GM18507 (cell line): ENCODE results near the gene TMEM108.

Experiments
- DNase-seq: peaks from one replicate; pipeline ENCODE4 v3.0.0; 2011; ENCODE audit warnings: low read depth; ENCODE audit not compliant: insufficient read length; ENCODE audit errors: extremely low spot score
- FAIRE-seq: peaks from 2 replicates; lab custom pipeline; 2011; peaks lifted over from hg19 to GRCh38; lab: Jason Lieb, UNC

The TMEM108 gene

GRCh38 chr3:133393691-133394474, 355.7 kb downstream of the TMEM108 start:
- FAIRE-seq (no peak), DNase-seq (no peak)

GRCh38 chr3:133394561-133395311, 356.5 kb downstream of the TMEM108 start:
- no peak for DNase-seq
- FAIRE-seq = no peak

GRCh38 chr3:133396906-133397305, 358.7 kb downstream of the TMEM108 start:
- FAIRE-seq = no peak
- no peak for DNase-seq

- no peak for DNase-seq
- FAIRE-seq = no peak
These were observed 361.9 kb downstream of the TMEM108 start, which contains the start of gene BFSP2 for GRCh38 chr3:133400006-133400515. Gene BFSP2, plus strand, starts transcription at chr3:133400056. Its CDS starts 28 bp downstream, at chr3:133400084.

GRCh38 chr3:133401374-133402135, 363.4 kb downstream of the TMEM108 start:
- FAIRE-seq = no peak
- no peak for DNase-seq

- no peak for FAIRE-seq
These were observed 366.7 kb downstream of the TMEM108 start for GRCh38 chr3:133404920-133405319.

GRCh38 chr3:133408366-133408765, 370.2 kb downstream of the TMEM108 start:
- DNase-seq (no peak), FAIRE-seq (no peak)

More at GRCh38 chr3:133404920-133405319, 366.7 kb downstream of the TMEM108 start:
- DNase-seq = no peak

GRCh38 chr3:133408961-133409360, 370.8 kb downstream of the TMEM108 start:
- FAIRE-seq (no peak), DNase-seq (no peak)

GRCh38 chr3:133410191-133410892, 372.2 kb downstream of the TMEM108 start:
- FAIRE-seq (no peak), DNase-seq (no peak)

- FAIRE-seq (no peak), DNase-seq (no peak)
These were observed 374.3 kb downstream of the TMEM108 start for GRCh38 chr3:133412183-133413132.

- no peak for DNase-seq
- FAIRE-seq = no peak
These were observed 375.2 kb downstream of the TMEM108 start for GRCh38 chr3:133413161-133414020.

GRCh38 chr3:133414021-133414392, 375.8 kb downstream of the TMEM108 start:
- DNase-seq (no peak), FAIRE-seq (no peak)

GRCh38 chr3:133418361-133418760, 380.2 kb downstream of the TMEM108 start:
- FAIRE-seq = no peak

GRCh38 chr3:133419151-133419909, 381.1 kb downstream of the TMEM108 start:
- FAIRE-seq = no peak
- DNase-seq = no peak

More at GRCh38 chr3:133418361-133418760, 380.2 kb downstream of the TMEM108 start:
- no peak for DNase-seq

- FAIRE-seq = peak; percentile 44
These were observed 387.0 kb downstream of the TMEM108 start for GRCh38 chr3:133424937-133425869.

GRCh38 chr3:133425898-133426297, 387.7 kb downstream of the TMEM108 start:
- no peak for FAIRE-seq

More at GRCh38 chr3:133424937-133425869, 387.0 kb downstream of the TMEM108 start:
- no peak for DNase-seq

More at GRCh38 chr3:133425898-133426297, 387.7 kb downstream of the TMEM108 start:
- DNase-seq = no peak
